Endothelial cell of umbilical vein (primary cell): ENCODE results near the gene DOP1B. TPM values are rescaled to one million over a fixed set of nuclear protein-coding genes. Genes with fewer than 3 reads are reported as not detected.

Experiments
- BruUV-seq: library from RNA; stranded (reverse); fragments of 400-500 nt; replicated peaks from 2 replicates; lab custom pipeline; 2021; lab: Mats Ljungman, UMichigan
- CTCF ChIA-PET: fragments of 300-600, 350-600 bp; sonication (Branson Sonifier 250); formaldehyde crosslinking; loops from one replicate; lab custom pipeline; 2021; ENCODE audit warnings: antibody characterized with exemption, inconsistent platforms; lab: Charles Lee
- POLR2A ChIA-PET: fragments of 300-600, 350-600 bp; sonication (Branson Sonifier 250); formaldehyde crosslinking; loops from one replicate; lab custom pipeline; 2021; ENCODE audit warnings: antibody characterized with exemption, inconsistent platforms; lab: Charles Lee
- DNase-seq: peaks from one replicate; pipeline ENCODE4 v3.0.0-alpha.2; 2011; ENCODE audit warnings: low read depth, low spot score
- FAIRE-seq: peaks from 2 replicates; lab custom pipeline; 2011; peaks lifted over from hg19 to GRCh38; lab: Jason Lieb, UNC
- H2AFZ ChIP-seq: 2 replicates; pipeline ENCODE4 v1.6.0; 2012; ENCODE audit warnings: low read depth, low read length, control low read depth, inconsistent platforms
- H3K27ac ChIP-seq: 2 replicates; pipeline ENCODE4 v1.5.1; 2011; ENCODE audit warnings: low read depth, mild to moderate bottlenecking, control low read depth, low read length, moderate library complexity; ENCODE audit not compliant: insufficient read depth
- H3K27me3 ChIP-seq, 2 experiments: 2 replicates each; pipeline versions ENCODE4 v1.6.0 to v1.6.1; 2011; ENCODE audit warnings: low read length in 2 of 2, mixed read lengths in 1 of 2; ENCODE audit not compliant: control insufficient read depth in 2 of 2, insufficient read depth in 2 of 2
- H3K36me3 ChIP-seq, 2 experiments: 2 replicates in 1 of 2; 3 replicates in 1 of 2; pipeline ENCODE4 v1.5.1; 2011; ENCODE audit warnings: low read length in 2 of 2, mild to moderate bottlenecking in 1 of 2, moderate library complexity in 1 of 2; ENCODE audit not compliant: control insufficient read depth in 2 of 2, insufficient read depth in 2 of 2; ENCODE audit errors: extremely low read depth in 1 of 2
- H3K4me1 ChIP-seq: 3 replicates; pipeline ENCODE4 v1.5.1; 2011; ENCODE audit warnings: mild to moderate bottlenecking, low read length; ENCODE audit not compliant: control insufficient read depth, insufficient read depth; ENCODE audit errors: extremely low read depth
- H3K4me2 ChIP-seq: 2 replicates; pipeline ENCODE4 v1.6.1; 2011; ENCODE audit warnings: low read length, control low read depth, mixed read lengths; ENCODE audit not compliant: insufficient read depth
- H3K4me3 ChIP-seq, 3 experiments: fragments of 200-600 bp in 1 of 3; sonication (generic), shearing (Covaris generic) in 1 of 3; replicated peaks in 1 of 3; 2 replicates each; pipeline ENCODE4 v1.5.1; 2011 to 2016; ENCODE audit warnings: control low read depth in 3 of 3, low read length in 3 of 3, mild to moderate bottlenecking in 2 of 3, inconsistent platforms in 1 of 3, low read depth in 1 of 3, moderate library complexity in 1 of 3; ENCODE audit not compliant: insufficient read depth in 1 of 3
- H3K79me2 ChIP-seq: 2 replicates; pipeline ENCODE4 v1.6.0; 2012; ENCODE audit warnings: low read length, inconsistent platforms; ENCODE audit not compliant: control insufficient read depth, insufficient read depth
- H3K9ac ChIP-seq: replicated peaks from 2 replicates; pipeline ENCODE3; 2011; ENCODE audit warnings: low read length, control low read depth; ENCODE audit not compliant: insufficient read depth; ENCODE audit errors: extremely low read depth
- H3K9me1 ChIP-seq: replicated peaks from 3 replicates; pipeline ENCODE4 v1.6.0; 2011; ENCODE audit warnings: mild to moderate bottlenecking, low read length; ENCODE audit not compliant: control insufficient read depth, insufficient read depth; ENCODE audit errors: extremely low read depth
- H3K9me3 ChIP-seq: replicated peaks from 2 replicates; pipeline ENCODE4 v1.5.1; 2012; ENCODE audit warnings: low read length, inconsistent platforms; ENCODE audit not compliant: control insufficient read depth, insufficient read depth
- H4K20me1 ChIP-seq: replicated peaks from 2 replicates; pipeline ENCODE3; 2011; ENCODE audit warnings: mild to moderate bottlenecking, low read length; ENCODE audit not compliant: control insufficient read depth, insufficient read depth; ENCODE audit errors: extremely low read depth
- EZH2 ChIP-seq: IDR thresholded peaks from 2 replicates; pipeline ENCODE4 v1.6.1; 2012; ENCODE audit warnings: borderline replicate concordance, low read depth, mild to moderate bottlenecking, moderate library complexity, low read length, inconsistent platforms; ENCODE audit not compliant: severe bottlenecking
- FOS ChIP-seq: IDR thresholded peaks from 2 replicates; pipeline ENCODE4 v1.6.1; 2011; ENCODE audit warnings: mild to moderate bottlenecking, low read length, moderate library complexity, borderline replicate concordance; ENCODE audit not compliant: insufficient read depth
- MYC ChIP-seq: IDR thresholded peaks from one replicate; pipeline ENCODE4 v1.6.1; 2011; ENCODE audit warnings: mild to moderate bottlenecking, low read depth, low read length
- POLR2A ChIP-seq: IDR thresholded peaks from 2 replicates; pipeline ENCODE4 v1.6.1; 2012; ENCODE audit warnings: low read depth, mild to moderate bottlenecking, control low read depth, low read length
- POLR2AphosphoS5 ChIP-seq: IDR thresholded peaks from 2 replicates; pipeline ENCODE4 v1.6.1; 2012; ENCODE audit warnings: low read depth, mild to moderate bottlenecking, control low read depth, low read length, moderate library complexity; ENCODE audit not compliant: insufficient read depth
- dilution Hi-C: fragments of 300-500 bp; cut with MboI; formaldehyde crosslinking; loops from one replicate; pipeline ENCODE4 v1.15.0; 2019; ENCODE audit warnings: low sequenced_read_pairs; ENCODE audit not compliant: extremely low pct_ligation_motif_present
- intact Hi-C: fragments of 100-400 bp; cut with micrococcal nuclease; formaldehyde crosslinking; loops from one replicate; pipeline ENCODE4 v1.10.0; 2022
- polyA plus RNA-seq, 4 experiments: library from polyadenylated mRNA; depleted of rRNA in 3 of 4; stranded (reverse) in 3 of 4; unstranded in 1 of 4; fragments of >200 nt; gene quantifications; 2 replicates each; pipeline versions ENCODE4 v1.2.1 to v1.2.3, GENCODE V29; 2011 to 2012; ENCODE audit warnings: missing spikeins in 1 of 4
- total RNA-seq: library from RNA; stranded (reverse); gene quantifications from 2 replicates; pipeline ENCODE4 v1.2.3, GENCODE V29; 2021
- TF ChIP-seq, protein P1 (sequence below): IDR thresholded peaks from 2 replicates; pipeline ENCODE4 v1.6.1; 2011; ENCODE audit not compliant: insufficient read depth, insufficient read length
- TF ChIP-seq, protein P2 (sequence below), 2 donors: IDR thresholded peaks; 1 replicate in 1 of 2; 2 replicates in 1 of 2; pipeline ENCODE4 v1.5.1; 2011; ENCODE audit warnings: low read length in 2 of 2, mild to moderate bottlenecking in 2 of 2, moderate library complexity in 2 of 2, control low read depth in 1 of 2, inconsistent platforms in 1 of 2, low read depth in 1 of 2; ENCODE audit not compliant: insufficient read depth in 1 of 2; ENCODE audit errors: extremely low read depth in 1 of 2

DOP1B gene
- total and polyA plus RNA-seq, 2 donors (not counting 3 experiments of a cell fraction or from before 2014, with no cell fraction given): 3.7 to 9.9 TPM

DNA sequence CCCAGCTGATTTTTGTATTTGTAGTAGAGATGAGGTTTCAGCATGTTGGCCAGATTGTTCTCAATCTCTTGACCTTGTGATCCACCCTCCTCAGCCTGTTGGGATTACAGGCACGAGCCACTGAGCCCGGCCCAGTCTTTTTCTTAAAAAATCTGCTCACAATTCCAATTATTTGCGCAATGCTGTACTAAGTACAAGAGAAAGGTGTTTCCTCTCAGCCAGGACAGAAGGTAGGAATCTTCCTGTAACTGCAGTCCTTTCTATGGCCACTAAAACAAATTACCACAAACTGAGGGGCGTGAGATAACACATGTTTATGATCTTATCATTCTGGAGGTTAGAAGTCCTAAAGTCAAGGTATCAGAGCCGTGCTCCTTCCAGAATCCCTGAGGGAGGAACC lies 28.6 kb upstream of the DOP1B start:
- no peak for FAIRE-seq
- H3K27ac ChIP-seq: no peak overlapping the region
- intact Hi-C loops: no loop called here

More for the DNA sequence above, 28.6 kb upstream of the DOP1B start:
- ChIA-PET POLR2A (no interaction called here), CTCF (no interaction called here)
- Histone ChIP-seq H3K36me3 (no peaks in the 10 kb centered on the region), H3K9me1 (no peaks in the 10 kb centered on the region), H3K4me3 (no peak overlapping the region), H2AFZ (no peak overlapping the region), H3K79me2 (no peaks in the 10 kb centered on the region), H3K9me3 (no peaks in the 10 kb centered on the region), H3K27me3 (peaks cover 0 to 3% of the 10 kb centered on the region in 2 experiments), H3K9ac (no peak overlapping the region), H3K4me2 (no peak overlapping the region), H3K4me1 (no peaks in the 10 kb centered on the region), H4K20me1 (no peaks in the 10 kb centered on the region)
- TF ChIP-seq, protein P1, sequence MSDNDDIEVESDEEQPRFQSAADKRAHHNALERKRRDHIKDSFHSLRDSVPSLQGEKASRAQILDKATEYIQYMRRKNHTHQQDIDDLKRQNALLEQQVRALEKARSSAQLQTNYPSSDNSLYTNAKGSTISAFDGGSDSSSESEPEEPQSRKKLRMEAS: no peak
- TF ChIP-seq EZH2 (no peak), POLR2AphosphoS5 (no peak), POLR2A (no peak), MYC (no peak), FOS (no peak)
- TF ChIP-seq, protein P2, sequence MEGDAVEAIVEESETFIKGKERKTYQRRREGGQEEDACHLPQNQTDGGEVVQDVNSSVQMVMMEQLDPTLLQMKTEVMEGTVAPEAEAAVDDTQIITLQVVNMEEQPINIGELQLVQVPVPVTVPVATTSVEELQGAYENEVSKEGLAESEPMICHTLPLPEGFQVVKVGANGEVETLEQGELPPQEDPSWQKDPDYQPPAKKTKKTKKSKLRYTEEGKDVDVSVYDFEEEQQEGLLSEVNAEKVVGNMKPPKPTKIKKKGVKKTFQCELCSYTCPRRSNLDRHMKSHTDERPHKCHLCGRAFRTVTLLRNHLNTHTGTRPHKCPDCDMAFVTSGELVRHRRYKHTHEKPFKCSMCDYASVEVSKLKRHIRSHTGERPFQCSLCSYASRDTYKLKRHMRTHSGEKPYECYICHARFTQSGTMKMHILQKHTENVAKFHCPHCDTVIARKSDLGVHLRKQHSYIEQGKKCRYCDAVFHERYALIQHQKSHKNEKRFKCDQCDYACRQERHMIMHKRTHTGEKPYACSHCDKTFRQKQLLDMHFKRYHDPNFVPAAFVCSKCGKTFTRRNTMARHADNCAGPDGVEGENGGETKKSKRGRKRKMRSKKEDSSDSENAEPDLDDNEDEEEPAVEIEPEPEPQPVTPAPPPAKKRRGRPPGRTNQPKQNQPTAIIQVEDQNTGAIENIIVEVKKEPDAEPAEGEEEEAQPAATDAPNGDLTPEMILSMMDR (IDR thresholded peaks at IDR 0.05; ENCODE audit: extremely low read depth in 1 of 2, insufficient read depth in 1 of 2, low read depth in 1 of 2, low read length in 2 of 2): no peak
- BruUV-seq: no TSS peak
- no peak for DNase-seq
- dilution Hi-C loops: no loop called here
